Ovary (tissue), 3 donors: ENCODE data around the gene MYADML2.

Experiments used
- CTCF ChIP-seq, 3 donors: fragments of 450-650 bp in 2 of 3; fragments of 200-600 bp in 1 of 3; IDR thresholded peaks; one replicate each; pipeline versions ENCODE4 v1.5.1 to v1.8.0; 2016 to 2022; ENCODE audit warnings: antibody characterized with exemption in 3 of 3, mild to moderate bottlenecking in 1 of 3
- POLR2A ChIP-seq: fragments of 450-650 bp; IDR thresholded peaks from one replicate; pipeline ENCODE4 v1.6.1; 2017; ENCODE audit warnings: antibody characterized with exemption, mild to moderate bottlenecking, moderate library complexity
- donor health status: DM: no; HTN: no; CAD: no.

GRCh38 chr17:81908793-81909192 is 38.2 kb downstream of the MYADML2 start:
- TF ChIP-seq CTCF (IDR thresholded peaks at IDR 0.05) = no peak
- TF ChIP-seq POLR2A = no peak
